Stimulated activated naive B cell treated with anti-CD40 and anti-IgM and Interleukin-4, amounts not matched to agents 10 μg/mL and 1 μg/mL and 100 μg/mL, for 72 hours (primary cell): ENCODE results near the gene SLC39A11.
A peak's percentile ranks its signal among the peaks of the same experiment; 100 is the strongest.
"Not testable (repeated sequence)": the region's sequence is repeated elsewhere in the genome, so short reads cannot be mapped to it uniquely, and the experiment has no call there.

Experiments used
- ATAC-seq, 2 donors: fragments of 150-1000 bp; cut with Tn5 transposase; replicated peaks; 2 replicates each; pipeline ENCODE4 v1.10.0; 2021; ENCODE audit warnings: moderate library complexity in 1 of 2
- DNase-seq: peaks from one replicate; pipeline ENCODE4 v3.0.0; 2021
- H3K27ac Mint-ChIP-seq: one replicate; pipeline ENCODE4 v1.8.0; 2022; ENCODE audit warnings: mild to moderate bottlenecking, mixed read lengths
- H3K27me3 Mint-ChIP-seq, 2 donors: one replicate each; pipeline ENCODE4 v1.8.0; 2022; ENCODE audit warnings: mixed read lengths in 2 of 2
- H3K36me3 Mint-ChIP-seq, 2 donors: one replicate each; pipeline ENCODE4 v1.8.0; 2022; ENCODE audit warnings: mixed read lengths in 2 of 2, mild to moderate bottlenecking in 1 of 2
- H3K4me1 Mint-ChIP-seq, 2 donors: one replicate each; pipeline ENCODE4 v1.8.0; 2022; ENCODE audit warnings: mixed read lengths in 2 of 2, mild to moderate bottlenecking in 1 of 2
- H3K4me3 Mint-ChIP-seq, 2 donors: one replicate each; pipeline ENCODE4 v1.8.0; 2022; ENCODE audit warnings: mild to moderate bottlenecking in 2 of 2, mixed read lengths in 2 of 2, moderate library complexity in 1 of 2
- H3K9me3 Mint-ChIP-seq, 2 donors: one replicate each; pipeline ENCODE4 v1.8.0; 2022; ENCODE audit warnings: mixed read lengths in 2 of 2, mild to moderate bottlenecking in 1 of 2

SLC39A11 gene

DNA sequence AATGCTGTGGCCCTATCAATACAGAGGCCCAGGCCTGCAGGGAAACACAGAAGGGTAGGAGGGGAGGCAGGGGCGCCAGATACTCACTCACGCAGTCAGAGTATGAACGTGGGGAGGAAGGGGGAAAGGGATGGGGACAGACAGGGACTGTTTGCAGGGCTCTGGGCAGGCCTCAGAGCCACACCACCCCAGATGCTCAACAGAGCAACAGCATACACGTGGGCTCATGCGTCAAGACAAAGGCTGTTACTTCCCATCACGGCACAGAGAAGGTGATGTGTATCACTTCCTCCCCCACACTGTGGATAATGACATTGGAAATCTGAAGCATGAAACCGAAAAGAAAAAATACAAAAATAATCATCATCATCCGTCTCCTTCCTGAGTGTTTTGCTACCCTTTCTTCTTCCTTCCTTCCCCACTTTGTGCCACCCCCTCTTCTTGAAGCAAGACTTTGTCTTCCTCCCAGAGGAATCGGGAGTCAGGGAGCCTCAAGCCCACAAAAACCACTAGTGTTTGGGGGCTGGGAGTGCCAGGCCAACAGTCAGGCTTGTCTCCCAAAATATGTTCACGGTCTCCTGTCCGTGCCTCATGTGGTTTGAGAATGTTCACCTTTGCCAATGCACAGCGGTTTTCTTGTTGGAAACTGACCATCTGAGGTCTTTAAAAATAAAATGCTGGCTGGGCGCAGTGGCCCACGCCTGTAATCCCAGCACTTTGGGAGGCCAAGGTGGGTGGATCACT, 20.1 kb downstream of the SLC39A11 start:
- H3K27me3 Mint-ChIP-seq, result no peaks in the 10 kb centered on the region
- H3K9me3 Mint-ChIP-seq, result no peaks in the 10 kb centered on the region
- peak; percentile 72 to 97 for ATAC-seq
- no peak overlapping the region for H3K4me3 Mint-ChIP-seq
- no peak for DNase-seq
- H3K27ac Mint-ChIP-seq, result no peak overlapping the region
- peaks cover 31 to 56% of the 10 kb centered on the region in 2 donors for H3K36me3 Mint-ChIP-seq
- H3K4me1 Mint-ChIP-seq, result peaks cover 6 to 9% of the 10 kb centered on the region in 2 donors

DNA sequence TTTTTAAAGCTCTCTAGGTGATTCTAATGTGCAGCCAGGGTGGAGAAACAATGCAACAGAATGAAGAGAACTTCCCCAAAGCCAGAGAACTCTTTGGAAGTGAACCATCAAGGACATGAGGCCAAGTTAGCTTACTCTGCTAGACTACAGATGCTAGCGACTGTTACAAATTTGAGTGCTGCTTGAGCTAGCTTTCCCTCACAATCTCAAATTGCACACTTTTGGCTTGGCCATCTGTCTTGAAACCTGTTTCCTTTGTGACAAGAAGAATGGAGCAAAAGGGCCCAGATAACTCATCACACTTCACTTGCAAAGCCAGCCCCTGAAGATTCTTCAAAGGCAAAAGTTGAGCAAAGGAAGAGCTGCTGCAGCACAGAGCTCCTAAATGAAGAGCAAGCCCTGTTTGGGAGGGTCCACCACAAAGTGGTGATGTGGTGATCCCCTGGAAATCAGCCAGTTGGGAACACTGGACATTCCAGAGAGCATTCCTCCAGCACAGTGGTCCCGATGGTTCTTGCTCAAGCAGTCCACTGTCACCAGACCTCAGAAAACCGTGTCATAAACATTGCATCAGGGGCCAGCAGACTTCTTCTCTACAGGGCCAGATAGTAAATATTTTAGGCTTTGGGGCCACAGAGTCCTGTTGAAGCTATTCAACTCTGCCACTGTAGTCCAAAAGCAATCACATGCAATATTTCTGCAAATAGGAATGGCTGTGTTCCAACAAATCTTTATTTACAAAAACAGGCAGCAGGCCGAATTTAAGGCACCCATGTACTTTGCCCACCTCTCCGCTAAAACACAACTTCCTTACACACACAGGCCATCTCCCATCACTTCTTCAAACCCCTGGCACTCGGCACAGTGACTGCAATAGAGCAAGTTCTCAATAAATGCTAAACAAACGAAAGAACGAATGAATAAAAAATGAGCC, 21.2 kb downstream of the SLC39A11 start:
- H3K4me3 Mint-ChIP-seq, result no peak overlapping the region
- no peak overlapping the region for H3K27ac Mint-ChIP-seq
- H3K4me1 Mint-ChIP-seq, result peaks cover 6 to 9% of the 10 kb centered on the region in 2 donors
- DNase-seq (no peak), ATAC-seq (no peak)
- no peaks in the 10 kb centered on the region for H3K27me3 Mint-ChIP-seq
- H3K36me3 Mint-ChIP-seq, result peaks cover 42 to 67% of the 10 kb centered on the region in 2 donors
- peaks cover 0 to 1% of the 10 kb centered on the region in 2 donors for H3K9me3 Mint-ChIP-seq

DNA sequence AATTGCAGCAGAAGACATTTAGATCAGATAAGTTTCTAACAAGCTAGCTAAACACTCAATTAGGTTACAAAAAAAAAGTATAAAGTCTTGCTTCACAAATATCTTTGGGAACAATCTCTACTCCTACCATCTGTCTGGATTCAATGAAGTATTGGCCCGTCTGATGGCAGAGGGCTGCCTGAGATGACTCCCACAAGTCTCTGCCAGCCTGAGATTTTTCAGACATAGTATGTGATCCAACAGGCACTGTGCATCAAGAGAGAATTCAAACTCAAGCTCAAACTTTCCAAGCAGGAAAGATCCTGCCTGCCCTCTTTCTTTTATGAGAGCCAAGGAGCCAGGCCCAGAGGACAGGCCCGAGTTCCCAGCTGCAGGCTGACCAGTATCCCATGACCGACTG, 22.6 kb downstream of the SLC39A11 start:
- Mint-ChIP-seq H3K4me1 (peaks cover 7 to 9% of the 10 kb centered on the region in 2 donors), H3K4me3 (no peak overlapping the region), H3K9me3 (peaks cover 0 to 5% of the 10 kb centered on the region in 2 donors), H3K27me3 (no peaks in the 10 kb centered on the region), H3K36me3 (peaks cover 48 to 69% of the 10 kb centered on the region in 2 donors), H3K27ac (no peak overlapping the region)
- DNase-seq, result no peak
- ATAC-seq, result no peak

DNA sequence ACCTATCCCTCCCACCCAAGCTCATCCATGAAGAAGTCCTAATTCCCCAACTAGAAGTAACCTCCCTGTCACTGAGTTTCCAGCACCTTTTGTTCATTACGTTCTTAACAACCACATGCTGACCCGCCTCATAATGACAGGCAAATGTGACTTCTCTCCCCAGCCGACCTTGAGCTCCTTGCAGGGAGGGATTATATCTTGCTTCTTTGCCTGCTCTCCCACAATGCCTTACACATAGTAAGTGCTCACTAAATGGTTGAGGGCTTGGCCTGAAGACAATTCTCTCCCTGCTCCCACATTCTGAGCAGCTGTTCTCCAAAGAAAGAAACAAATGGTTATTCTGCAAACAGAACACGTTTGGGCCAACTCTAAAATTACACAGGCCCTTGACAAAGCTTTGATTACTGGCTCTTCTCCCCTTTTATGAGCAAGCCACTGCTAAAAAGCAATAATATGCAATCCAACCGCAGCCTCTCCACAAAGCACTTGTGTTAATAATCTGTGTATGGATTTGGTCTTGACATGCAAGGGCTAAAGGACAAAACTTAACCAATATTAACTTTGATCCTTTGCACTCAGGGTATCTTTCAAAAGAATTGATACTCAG, 23.2 kb downstream of the SLC39A11 start:
- Mint-ChIP-seq H3K9me3 (peaks cover 0 to 5% of the 10 kb centered on the region in 2 donors), H3K36me3 (peaks cover 48 to 73% of the 10 kb centered on the region in 2 donors), H3K27me3 (no peaks in the 10 kb centered on the region), H3K4me3 (no peak overlapping the region), H3K4me1 (peaks cover 12 to 13% of the 10 kb centered on the region in 2 donors), H3K27ac (no peak overlapping the region)
- DNase-seq (no peak), ATAC-seq (no peak)

DNA sequence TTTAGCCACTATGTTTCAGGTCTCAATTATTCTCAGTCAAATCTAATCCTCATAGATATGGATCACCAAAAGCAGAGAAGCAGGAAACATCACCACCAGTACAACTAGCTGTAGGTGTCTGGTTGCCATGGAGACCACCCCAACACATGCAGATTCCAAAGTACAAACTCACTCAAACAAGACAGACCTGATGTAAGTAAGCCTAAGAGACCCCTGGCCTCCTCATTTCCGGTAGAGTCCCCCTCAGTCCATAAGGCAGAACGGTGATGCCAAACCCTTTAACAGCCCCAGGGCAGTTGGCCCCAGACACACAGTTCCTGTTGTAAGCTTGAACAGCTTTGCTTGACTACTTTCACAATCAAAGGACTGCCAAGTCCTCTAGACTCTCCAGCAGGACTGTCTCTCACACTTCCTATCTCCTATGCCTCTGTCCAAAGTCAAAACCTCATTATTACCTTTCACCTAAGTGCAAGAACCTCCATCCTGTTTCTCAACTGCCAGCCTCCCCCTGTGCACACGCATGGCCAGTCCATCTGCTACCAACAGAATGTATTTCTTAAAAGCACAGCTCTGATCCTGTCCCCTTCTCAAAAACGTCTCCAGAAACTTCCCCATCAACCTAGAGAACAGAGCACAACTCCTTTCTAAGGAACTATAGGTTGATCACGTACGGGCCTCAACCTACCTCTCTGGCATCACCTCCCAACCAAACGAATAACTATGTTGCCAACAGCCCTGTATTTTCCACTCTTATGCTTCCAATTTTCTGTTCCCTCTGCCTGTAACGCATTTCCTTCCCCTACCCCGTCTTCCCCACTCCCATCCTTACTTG, 23.9 kb downstream of the SLC39A11 start:
- H3K27me3 Mint-ChIP-seq, result no peaks in the 10 kb centered on the region
- peaks cover 0 to 5% of the 10 kb centered on the region in 2 donors for H3K9me3 Mint-ChIP-seq
- ATAC-seq (no peak), DNase-seq (no peak)
- H3K36me3 Mint-ChIP-seq, result peaks cover 45 to 70% of the 10 kb centered on the region in 2 donors
- H3K4me3 Mint-ChIP-seq, result no peak overlapping the region
- H3K27ac Mint-ChIP-seq, result no peak overlapping the region
- H3K4me1 Mint-ChIP-seq, result peaks cover 13 to 18% of the 10 kb centered on the region in 2 donors

DNA sequence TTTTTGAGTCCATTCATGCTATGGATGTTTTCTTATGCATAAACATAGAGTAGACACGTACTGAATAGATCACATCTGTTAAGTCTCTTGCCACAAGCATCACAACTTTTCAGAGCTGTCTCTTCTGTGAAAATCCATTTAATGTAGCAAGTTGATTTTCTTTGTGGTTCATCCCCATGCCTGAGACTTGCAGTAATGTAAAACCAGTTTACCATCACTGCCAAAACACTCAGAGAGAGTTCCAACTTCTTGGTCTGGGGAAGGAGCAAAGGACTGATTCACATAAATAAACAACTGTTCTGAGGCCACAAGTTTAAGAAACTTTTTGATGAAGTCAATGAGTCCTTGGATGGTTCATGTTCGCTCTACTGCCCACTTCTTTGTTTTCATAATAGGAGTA, 24.8 kb downstream of the SLC39A11 start:
- DNase-seq, ATAC-seq, H3K4me3 Mint-ChIP-seq, H3K27me3 Mint-ChIP-seq, H3K9me3 Mint-ChIP-seq, H3K27ac Mint-ChIP-seq: not testable (repeated sequence)
- Mint-ChIP-seq H3K36me3 (peaks cover 43 to 66% of the 10 kb centered on the region in 2 donors), H3K4me1 (peaks cover 13 to 16% of the 10 kb centered on the region in 2 donors)

DNA sequence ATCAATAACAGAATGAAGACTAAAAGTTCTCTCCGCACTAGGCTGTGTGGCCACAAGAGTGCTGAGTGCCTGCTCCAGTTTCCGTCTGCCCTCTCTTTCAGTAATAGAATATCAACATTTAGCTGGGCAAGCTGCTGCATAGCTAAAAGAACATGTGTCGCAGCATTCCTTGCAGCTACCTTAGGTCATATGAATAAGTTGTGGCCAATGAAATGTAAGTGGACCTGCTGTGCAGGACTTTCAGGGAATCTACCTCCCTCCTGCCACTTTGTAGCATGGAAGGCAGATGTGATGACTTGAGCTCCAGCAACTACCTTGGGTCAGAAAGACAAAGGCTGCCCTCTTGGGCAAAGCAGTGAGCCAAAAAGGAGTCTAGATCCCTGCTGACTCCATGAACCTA, 25.4 kb downstream of the SLC39A11 start:
- ATAC-seq, result no peak
- peaks cover 0 to 5% of the 10 kb centered on the region in 2 donors for H3K9me3 Mint-ChIP-seq
- DNase-seq, result no peak
- H3K4me1 Mint-ChIP-seq, result peaks cover 11 to 12% of the 10 kb centered on the region in 2 donors
- peaks cover 40 to 64% of the 10 kb centered on the region in 2 donors for H3K36me3 Mint-ChIP-seq
- no peaks in the 10 kb centered on the region for H3K27me3 Mint-ChIP-seq
- H3K27ac Mint-ChIP-seq, result no peak overlapping the region
- no peak overlapping the region for H3K4me3 Mint-ChIP-seq

DNA sequence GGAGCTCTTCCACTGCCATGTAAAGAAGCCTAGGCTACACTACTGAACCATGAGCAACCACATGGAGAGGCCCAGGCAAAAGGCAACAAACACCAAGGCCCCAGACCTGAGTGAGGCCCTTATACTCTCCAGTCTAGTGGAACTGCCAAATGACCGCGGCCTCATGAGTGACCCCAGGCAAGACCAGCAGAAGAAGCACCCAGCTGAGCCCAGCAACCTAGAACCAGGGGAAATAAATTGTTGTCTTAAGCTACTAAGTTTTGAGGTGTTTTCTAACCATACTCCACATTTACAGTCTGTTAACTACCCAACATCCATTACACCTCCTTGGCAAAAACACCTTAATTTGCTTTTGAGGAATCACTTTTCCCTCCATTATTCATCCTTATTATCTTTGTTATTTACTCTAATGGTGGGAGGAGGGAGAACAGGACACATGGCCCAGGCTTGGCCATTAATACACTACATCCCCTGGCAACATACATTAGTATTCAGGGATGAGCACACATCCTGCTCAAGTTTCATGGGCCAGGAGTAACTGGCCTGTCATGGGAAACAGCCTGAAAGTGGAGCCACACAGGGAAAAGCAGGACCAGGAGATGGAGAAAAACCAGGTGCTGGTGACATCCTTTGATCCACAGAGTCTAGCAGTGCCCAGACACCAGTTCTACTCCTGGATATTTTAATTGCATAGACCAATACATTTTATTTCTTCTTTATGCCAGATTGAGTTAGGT, 26.2 kb downstream of the SLC39A11 start:
- peaks cover 0 to 5% of the 10 kb centered on the region in 2 donors for H3K9me3 Mint-ChIP-seq
- H3K36me3 Mint-ChIP-seq, result peaks cover 35 to 62% of the 10 kb centered on the region in 2 donors
- DNase-seq (no peak), ATAC-seq (no peak)
- peaks cover 9 to 12% of the 10 kb centered on the region in 2 donors for H3K4me1 Mint-ChIP-seq
- no peaks in the 10 kb centered on the region for H3K27me3 Mint-ChIP-seq
- no peak overlapping the region for H3K4me3 Mint-ChIP-seq
- no peak overlapping the region for H3K27ac Mint-ChIP-seq

DNA sequence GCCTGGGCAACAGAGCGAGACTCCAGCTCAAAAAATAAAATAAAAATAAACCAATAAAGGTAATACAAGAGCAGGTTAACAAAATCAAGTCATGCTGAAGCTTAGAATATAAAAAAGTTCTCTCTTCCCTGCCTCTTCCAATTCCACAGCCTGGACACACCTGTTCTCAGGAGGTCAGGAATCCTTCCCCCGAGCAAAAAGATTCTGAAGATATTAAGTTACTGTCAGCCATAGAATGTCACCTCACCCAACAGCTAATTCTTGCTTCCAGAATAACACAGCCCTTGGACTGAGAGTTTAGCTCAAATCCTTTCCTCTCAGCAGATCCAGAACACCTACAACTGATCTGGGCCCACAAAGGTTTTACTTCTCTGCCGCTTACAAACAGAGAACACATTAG, 27.1 kb downstream of the SLC39A11 start:
- ATAC-seq, result no peak
- Mint-ChIP-seq H3K9me3 (peaks cover 0 to 5% of the 10 kb centered on the region in 2 donors), H3K4me3 (no peak overlapping the region), H3K27me3 (no peaks in the 10 kb centered on the region), H3K36me3 (peaks cover 32 to 55% of the 10 kb centered on the region in 2 donors), H3K4me1 (peaks cover 9 to 12% of the 10 kb centered on the region in 2 donors), H3K27ac (no peak overlapping the region)
- DNase-seq, result no peak

DNA sequence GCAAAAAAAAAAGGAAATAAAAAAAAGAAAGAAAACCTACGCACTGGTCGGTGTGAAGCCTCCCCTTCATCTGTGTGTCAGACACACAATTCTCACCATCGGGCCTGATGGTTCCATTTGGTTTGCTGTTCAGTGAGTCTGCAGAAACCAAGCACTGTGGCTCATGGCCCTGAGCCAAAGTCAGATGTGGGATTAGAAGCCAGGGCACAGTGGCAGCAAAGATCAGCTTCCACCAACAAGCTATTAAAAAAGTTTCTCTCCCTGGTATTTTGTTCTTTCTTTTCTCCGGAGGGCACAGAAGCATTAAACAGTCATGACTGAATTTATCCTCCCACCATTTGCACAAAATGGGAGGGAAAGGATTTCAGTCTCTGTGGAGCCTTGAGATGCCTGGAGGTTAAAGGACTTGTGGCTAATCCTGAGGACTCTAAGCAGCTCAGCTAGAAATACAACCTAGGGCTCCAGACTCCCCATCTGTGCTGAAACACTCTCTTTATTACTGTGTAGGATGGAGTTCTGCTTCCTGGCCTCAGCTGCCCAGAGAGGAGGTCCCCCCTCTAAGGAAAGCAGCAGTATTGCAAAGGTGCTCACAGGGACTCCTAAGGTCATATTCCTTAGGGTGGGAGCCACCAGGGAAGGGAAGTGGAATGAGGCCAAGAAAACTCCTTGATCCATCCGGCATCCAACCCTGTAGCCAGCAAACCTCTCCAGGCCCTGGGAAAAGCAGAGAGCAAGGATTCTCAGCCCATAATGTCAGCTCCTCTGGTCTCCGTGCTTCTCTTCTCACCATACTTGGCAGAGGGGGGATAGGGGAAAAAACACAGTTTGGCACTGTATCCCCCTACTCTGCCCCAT, 28.2 kb downstream of the SLC39A11 start:
- Mint-ChIP-seq H3K27ac (no peak overlapping the region), H3K4me3 (no peak overlapping the region), H3K36me3 (peaks cover 35 to 54% of the 10 kb centered on the region in 2 donors), H3K27me3 (no peaks in the 10 kb centered on the region), H3K9me3 (peaks cover 0 to 5% of the 10 kb centered on the region in 2 donors), H3K4me1 (peaks cover 9 to 12% of the 10 kb centered on the region in 2 donors)
- DNase-seq, result no peak
- ATAC-seq, result no peak

DNA sequence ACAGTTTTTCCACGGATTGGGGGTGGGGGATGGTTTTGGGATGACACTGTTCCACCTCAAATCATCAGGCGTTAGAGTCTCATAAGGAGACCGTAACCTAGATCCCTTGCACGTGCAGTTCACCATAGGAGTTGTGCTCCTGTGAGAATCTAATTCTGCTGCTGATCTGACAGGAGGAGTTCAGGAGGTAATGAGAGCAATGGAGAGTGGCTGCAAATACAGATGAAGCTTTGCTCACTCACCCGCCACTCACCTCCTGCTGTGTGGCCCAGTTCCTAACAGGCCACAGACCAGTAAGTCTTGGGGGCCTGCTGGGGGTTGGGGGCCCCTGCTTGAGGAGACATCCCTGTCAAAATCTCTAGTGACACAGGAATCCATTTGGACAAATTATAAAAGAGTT, 29.8 kb downstream of the SLC39A11 start:
- Mint-ChIP-seq H3K9me3 (peaks cover 0 to 5% of the 10 kb centered on the region in 2 donors), H3K36me3 (peaks cover 24 to 38% of the 10 kb centered on the region in 2 donors), H3K27me3 (no peaks in the 10 kb centered on the region), H3K4me1 (peaks cover 4 to 12% of the 10 kb centered on the region in 2 donors), H3K27ac (no peak overlapping the region), H3K4me3 (no peak overlapping the region)
- no peak for DNase-seq
- no peak for ATAC-seq

DNA sequence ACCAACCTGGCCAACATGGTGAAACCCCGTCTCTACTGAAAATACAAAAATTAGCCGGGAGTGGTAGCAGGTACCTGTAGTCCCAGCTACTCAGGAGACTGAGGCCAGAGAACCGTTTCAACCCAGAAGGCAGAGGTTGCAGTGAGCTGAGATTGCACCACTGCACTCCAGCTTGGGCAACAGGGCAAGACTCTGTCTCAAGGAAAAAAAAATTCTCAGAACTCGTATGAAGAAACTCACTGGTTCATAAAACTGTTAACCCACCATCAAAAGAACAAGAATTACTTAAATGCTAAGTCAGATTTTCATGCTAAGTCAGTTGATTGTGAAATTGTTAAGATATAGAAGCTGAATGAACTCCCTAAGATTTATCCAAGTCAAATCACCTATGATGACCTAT, 31.3 kb downstream of the SLC39A11 start:
- Mint-ChIP-seq H3K4me1 (peaks cover 4 to 12% of the 10 kb centered on the region in 2 donors), H3K27me3 (no peaks in the 10 kb centered on the region), H3K4me3 (no peak overlapping the region), H3K27ac (no peak overlapping the region), H3K36me3 (peaks cover 9 to 26% of the 10 kb centered on the region in 2 donors), H3K9me3 (peaks cover 0 to 3% of the 10 kb centered on the region in 2 donors)
- ATAC-seq, result no peak
- DNase-seq, result no peak
